Nephron progenitor cell (in vitro differentiated cells): ENCODE measurements around the gene SRCIN1.

Experiments used
- DNase-seq: peaks from one replicate; pipeline ENCODE4 v3.0.0; 2021
- H3K27ac Mint-ChIP-seq: 2 replicates; pipeline ENCODE4 v1.8.0; 2021; ENCODE audit warnings: mild to moderate bottlenecking, moderate library complexity, mixed read lengths
- H3K27me3 Mint-ChIP-seq: 2 replicates; pipeline ENCODE4 v1.8.0; 2021; ENCODE audit warnings: mild to moderate bottlenecking, low read depth, mixed read lengths; ENCODE audit not compliant: poor library complexity
- H3K36me3 Mint-ChIP-seq: 2 replicates; pipeline ENCODE4 v1.8.0; 2021; ENCODE audit warnings: low read depth, mixed read lengths
- H3K4me1 Mint-ChIP-seq: 2 replicates; pipeline ENCODE4 v1.8.0; 2021; ENCODE audit warnings: mixed read lengths
- H3K4me3 Mint-ChIP-seq: 2 replicates; pipeline ENCODE4 v1.8.0; 2021; ENCODE audit warnings: mild to moderate bottlenecking, moderate library complexity, mixed read lengths
- H3K9me3 Mint-ChIP-seq: 2 replicates; pipeline ENCODE4 v1.8.0; 2021; ENCODE audit warnings: mild to moderate bottlenecking, moderate library complexity, mixed read lengths
- TF ChIP-seq, protein P1 (sequence below): fragments of 200-600 bp; sonication (generic); IDR thresholded peaks from 2 replicates; pipeline ENCODE4 v1.5.0; 2021; ENCODE audit warnings: antibody characterized with exemption

The SRCIN1 gene

DNA sequence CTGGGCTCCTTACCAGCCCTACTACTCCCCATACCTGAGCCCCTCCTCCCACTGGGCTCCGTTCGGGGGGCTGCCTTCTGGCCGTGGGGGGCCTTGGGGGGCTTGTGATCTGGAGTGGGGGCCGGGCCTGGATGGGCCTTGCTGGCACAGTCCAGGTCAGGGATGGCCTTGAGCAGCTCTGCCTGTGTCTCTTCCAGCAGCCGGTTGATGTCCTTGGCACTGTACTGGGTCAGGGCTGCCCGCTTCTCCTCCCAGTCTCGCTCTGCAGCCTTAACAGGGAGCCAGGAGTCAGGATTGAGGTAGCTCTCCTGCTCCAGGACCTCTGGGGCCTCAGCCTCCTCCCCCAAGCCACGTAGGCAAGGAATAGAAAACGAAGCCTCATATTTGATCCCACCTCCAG is 54.6 kb downstream of the SRCIN1 start:
- Mint-ChIP-seq H3K4me3 (no peak overlapping the region), H3K9me3 (no peaks in the 10 kb centered on the region), H3K36me3 (peaks cover 12% of the 10 kb centered on the region), H3K27ac (no peak overlapping the region), H3K27me3 (peaks cover 45% of the 10 kb centered on the region), H3K4me1 (peaks cover 13% of the 10 kb centered on the region)
- no peak for DNase-seq
- TF ChIP-seq, protein P1, sequence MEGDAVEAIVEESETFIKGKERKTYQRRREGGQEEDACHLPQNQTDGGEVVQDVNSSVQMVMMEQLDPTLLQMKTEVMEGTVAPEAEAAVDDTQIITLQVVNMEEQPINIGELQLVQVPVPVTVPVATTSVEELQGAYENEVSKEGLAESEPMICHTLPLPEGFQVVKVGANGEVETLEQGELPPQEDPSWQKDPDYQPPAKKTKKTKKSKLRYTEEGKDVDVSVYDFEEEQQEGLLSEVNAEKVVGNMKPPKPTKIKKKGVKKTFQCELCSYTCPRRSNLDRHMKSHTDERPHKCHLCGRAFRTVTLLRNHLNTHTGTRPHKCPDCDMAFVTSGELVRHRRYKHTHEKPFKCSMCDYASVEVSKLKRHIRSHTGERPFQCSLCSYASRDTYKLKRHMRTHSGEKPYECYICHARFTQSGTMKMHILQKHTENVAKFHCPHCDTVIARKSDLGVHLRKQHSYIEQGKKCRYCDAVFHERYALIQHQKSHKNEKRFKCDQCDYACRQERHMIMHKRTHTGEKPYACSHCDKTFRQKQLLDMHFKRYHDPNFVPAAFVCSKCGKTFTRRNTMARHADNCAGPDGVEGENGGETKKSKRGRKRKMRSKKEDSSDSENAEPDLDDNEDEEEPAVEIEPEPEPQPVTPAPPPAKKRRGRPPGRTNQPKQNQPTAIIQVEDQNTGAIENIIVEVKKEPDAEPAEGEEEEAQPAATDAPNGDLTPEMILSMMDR: no peak

DNA sequence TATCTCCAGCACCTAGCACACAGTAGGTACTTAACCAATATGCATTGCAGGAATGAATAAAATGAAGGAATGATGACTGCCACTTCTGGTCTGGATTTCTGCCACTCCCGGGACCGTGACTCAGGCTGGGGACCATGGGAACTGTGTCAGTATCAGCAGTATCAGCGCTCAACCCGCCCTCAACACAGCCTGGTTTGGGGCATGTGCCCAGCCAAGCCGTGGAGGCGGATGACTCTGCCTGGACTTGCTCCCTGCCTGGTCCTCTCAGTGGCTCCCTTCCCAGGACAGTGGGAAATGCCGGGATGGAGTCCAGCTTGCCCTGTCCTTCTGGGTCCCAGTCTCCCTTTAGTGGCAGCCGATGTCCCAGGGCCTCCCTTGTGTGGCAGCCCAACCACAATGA is 55.1 kb downstream of the SRCIN1 start:
- H3K27me3 Mint-ChIP-seq: peaks cover 44% of the 10 kb centered on the region
- TF ChIP-seq, protein P1: no peak
- H3K9me3 Mint-ChIP-seq: no peaks in the 10 kb centered on the region
- no peak overlapping the region for H3K4me3 Mint-ChIP-seq
- H3K4me1 Mint-ChIP-seq: peaks cover 13% of the 10 kb centered on the region
- H3K36me3 Mint-ChIP-seq: peaks cover 12% of the 10 kb centered on the region
- H3K27ac Mint-ChIP-seq: no peak overlapping the region
- no peak for DNase-seq

DNA sequence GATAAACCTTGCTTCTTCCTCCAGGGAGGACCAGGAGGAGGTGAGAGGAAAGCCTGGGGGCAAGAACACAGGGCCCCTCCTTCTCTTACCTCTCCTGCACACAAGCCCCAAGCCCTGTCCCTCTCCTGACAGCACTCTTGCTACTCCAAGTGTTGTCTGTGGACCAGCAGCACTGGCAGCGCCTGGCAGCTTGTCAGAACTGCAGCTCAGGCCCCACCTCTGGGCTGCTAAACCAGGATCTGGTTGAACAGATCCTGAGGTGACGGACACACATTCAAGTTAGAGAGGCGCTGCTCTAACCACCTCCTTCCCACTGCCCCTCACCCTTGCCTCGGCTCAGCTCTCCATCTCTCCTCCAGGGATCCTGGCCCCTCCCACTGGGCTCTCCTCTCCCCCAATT is 56.5 kb downstream of the SRCIN1 start:
- TF ChIP-seq, protein P1: no peak
- H3K36me3 Mint-ChIP-seq: peaks cover 12% of the 10 kb centered on the region
- peaks cover 30% of the 10 kb centered on the region for H3K27me3 Mint-ChIP-seq
- H3K4me3 Mint-ChIP-seq: no peak overlapping the region
- peaks cover 13% of the 10 kb centered on the region for H3K4me1 Mint-ChIP-seq
- DNase-seq: no peak
- H3K9me3 Mint-ChIP-seq: no peaks in the 10 kb centered on the region
- H3K27ac Mint-ChIP-seq: peak overlapping the region; percentile 41

DNA sequence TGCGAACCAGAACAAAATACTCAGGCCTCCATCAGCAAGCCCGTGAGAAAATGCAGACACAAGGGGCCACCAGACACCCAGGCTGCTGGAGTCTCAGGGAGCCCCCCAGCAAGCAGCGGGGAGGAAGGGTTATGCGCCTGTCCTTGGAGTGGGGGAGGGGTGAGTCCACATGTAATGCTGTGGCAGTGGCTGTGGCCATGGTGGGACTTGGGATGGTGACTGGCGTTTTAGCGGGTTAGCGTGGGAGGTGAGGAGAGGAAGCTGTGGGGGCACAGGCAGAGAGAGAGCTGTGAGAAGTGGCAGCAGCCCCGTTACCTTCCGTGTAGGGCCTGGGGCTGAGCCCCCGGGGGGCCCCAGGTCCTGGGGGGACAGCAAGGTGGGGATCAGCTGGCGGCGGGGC is 58.3 kb downstream of the SRCIN1 start:
- Mint-ChIP-seq H3K4me1 (peaks cover 24% of the 10 kb centered on the region), H3K4me3 (no peak overlapping the region), H3K36me3 (peaks cover 9% of the 10 kb centered on the region), H3K27ac (no peak overlapping the region), H3K27me3 (peaks cover 23% of the 10 kb centered on the region), H3K9me3 (no peaks in the 10 kb centered on the region)
- DNase-seq: no peak
- TF ChIP-seq, protein P1: no peak

DNA sequence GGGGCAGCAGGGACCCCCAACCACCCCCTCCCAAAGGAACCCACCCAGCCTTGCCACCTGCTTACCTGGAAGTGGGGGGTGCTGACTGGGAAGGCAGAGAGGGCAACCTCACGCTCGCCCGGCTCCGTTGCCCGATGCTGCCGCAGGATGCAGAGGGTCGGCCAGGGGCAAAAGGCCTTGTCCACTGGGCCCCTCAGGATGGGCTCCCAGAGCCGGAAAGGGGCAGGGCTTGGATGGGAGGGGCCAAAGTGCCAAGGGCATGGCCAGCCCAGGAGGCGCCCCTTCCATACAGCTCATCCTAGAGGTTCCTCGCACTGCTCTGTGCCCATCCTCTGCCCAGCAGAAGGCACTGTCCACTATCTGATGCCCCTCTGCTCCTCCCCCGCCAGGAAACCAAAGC is 59.4 kb downstream of the SRCIN1 start:
- DNase-seq: no peak
- H3K9me3 Mint-ChIP-seq: no peaks in the 10 kb centered on the region
- H3K27ac Mint-ChIP-seq: no peak overlapping the region

More for the DNA sequence above, 59.4 kb downstream of the SRCIN1 start:
- H3K27me3 Mint-ChIP-seq: peaks cover 24% of the 10 kb centered on the region
- H3K4me3 Mint-ChIP-seq: no peak overlapping the region
- H3K4me1 Mint-ChIP-seq: peaks cover 29% of the 10 kb centered on the region
- TF ChIP-seq, protein P1: no peak
- H3K36me3 Mint-ChIP-seq: peaks cover 2% of the 10 kb centered on the region
